GM18507 (cell line): ENCODE measurements around the gene TP53.
A peak's percentile ranks its signal among the peaks of the same experiment; 100 is the strongest.

Experiments
- DNase-seq: peaks from one replicate; pipeline ENCODE4 v3.0.0; 2011; ENCODE audit warnings: low read depth; ENCODE audit not compliant: insufficient read length; ENCODE audit errors: extremely low spot score
- FAIRE-seq: peaks from 2 replicates; lab custom pipeline; 2011; peaks lifted over from hg19 to GRCh38; lab: Jason Lieb, UNC

The TP53 gene

DNA sequence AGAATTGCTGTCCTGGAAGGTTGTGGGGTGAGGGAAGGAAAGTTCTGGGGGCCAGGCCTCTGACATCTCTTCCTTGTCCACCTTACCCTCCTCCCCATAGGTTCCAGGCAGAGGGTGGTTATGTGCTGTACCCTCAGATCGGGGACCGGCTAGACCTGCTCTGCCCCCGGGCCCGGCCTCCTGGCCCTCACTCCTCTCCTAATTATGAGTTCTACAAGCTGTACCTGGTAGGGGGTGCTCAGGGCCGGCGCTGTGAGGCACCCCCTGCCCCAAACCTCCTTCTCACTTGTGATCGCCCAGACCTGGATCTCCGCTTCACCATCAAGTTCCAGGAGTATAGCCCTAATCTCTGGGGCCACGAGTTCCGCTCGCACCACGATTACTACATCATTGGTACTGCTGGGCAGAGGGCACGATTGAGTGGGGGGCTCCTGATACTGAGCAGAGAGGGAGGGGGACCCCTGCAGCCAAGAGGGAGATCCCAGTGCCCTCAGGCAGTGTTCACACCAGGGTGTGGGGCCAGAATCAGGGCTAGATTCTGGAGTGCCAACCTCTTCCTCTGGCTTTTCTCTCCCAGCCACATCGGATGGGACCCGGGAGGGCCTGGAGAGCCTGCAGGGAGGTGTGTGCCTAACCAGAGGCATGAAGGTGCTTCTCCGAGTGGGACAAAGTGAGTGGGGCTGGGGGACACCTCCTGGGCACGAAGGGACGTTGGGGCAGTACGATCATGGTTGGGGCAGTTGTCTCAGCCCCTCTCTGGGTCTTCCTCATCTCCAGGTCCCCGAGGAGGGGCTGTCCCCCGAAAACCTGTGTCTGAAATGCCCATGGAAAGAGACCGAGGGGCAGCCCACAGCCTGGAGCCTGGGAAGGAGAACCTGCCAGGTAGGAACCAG is 20.8 kb upstream of the TP53 start:
- DNase-seq (no peak), FAIRE-seq (no peak)

DNA sequence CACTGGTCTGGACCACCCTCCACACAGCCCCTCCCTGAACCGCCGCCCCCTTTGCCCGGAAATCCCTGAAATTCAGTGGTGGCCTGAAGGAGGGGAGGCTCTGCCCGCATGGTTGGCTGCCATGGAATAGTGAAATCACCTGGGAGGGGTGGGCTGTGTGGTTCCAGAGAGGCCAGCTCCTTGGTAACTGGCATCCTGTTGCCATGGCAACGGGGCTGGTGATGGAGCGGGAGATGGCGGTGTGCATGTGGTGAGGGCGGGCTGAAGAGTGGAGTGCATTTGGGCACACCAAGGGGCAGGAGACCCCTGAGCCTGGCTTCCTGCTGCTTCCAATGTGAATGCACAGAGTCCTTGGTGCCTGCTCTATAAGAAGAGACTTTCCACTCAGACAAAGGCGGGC is 20.2 kb upstream of the TP53 start:
- FAIRE-seq (no peak), DNase-seq (no peak)

DNA sequence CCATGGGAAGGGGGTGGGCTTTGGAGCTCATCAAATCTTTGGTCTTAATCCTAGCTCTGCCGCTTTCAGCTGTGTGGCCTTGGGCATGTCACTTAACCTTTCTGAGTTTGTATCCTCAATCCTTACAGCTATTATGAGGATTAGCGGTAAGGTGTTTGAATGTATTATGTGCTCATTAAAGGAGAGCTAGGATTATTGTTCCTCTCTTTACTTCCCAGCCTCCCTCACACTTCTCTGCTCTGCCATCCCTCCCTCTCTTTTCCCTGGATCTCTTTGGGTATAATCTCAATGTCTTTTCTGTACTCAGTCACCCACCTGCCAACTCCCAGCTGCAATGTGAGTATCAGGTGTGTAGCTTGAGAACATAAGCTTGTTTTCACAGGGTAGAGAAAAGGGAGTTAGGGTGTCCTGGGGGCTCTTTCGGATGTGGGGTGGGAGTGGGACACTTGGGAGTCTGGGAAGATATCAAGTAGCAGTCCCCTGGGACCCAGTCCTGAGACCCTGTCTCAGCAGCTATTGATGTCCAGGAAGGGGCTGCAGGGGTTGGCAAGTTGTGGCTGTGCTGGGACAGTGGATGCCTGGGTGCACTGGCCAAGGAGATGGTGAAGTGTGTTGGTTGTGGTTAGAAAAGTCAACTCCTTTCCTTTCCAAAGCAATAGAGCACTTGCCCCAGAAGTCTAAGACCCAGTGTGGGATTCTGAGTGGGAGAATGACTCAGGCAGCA is 19.5 kb upstream of the TP53 start:
- DNase-seq (no peak), FAIRE-seq (no peak)

DNA sequence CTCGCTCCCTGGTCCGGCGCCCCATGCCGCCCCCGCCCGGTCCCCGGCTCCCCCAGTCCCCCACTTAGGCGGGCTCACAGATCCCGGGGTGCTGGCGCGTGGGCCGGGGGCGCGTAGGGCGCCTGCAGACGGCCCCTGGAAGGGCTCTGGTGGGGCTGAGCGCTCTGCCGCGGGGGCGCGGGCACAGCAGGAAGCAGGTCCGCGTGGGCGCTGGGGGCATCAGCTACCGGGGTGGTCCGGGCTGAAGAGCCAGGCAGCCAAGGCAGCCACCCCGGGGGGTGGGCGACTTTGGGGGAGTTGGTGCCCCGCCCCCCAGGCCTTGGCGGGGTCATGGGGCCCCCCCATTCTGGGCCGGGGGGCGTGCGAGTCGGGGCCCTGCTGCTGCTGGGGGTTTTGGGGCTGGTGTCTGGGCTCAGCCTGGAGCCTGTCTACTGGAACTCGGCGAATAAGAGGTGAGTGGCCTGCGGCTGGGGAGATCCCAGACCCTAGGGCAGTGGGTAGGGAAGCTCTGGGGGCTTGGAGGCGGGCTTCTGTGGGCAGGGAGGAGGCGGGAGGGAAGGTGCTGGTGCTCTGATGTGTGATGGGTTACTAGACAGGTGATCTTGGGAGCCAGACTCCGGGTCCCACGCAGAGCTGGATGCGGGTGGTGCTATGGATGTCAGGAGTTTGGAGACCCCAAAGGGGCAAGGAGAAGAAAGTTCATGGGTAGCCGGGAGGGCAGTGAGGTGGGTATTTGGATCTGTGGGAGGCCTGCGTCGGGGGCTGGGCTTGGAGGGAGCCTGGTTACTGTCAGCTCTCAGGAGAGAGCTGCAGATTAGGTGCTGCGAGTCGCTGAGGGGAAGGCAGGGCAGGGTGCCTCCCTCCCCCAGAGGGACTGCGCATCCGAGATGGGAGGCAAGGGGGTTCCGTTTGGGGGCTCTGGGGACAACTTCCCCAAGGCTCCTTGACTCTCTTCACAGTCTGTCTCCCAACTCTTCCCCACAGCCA is 18.3 kb upstream of the TP53 start:
- FAIRE-seq = no peak

DNA sequence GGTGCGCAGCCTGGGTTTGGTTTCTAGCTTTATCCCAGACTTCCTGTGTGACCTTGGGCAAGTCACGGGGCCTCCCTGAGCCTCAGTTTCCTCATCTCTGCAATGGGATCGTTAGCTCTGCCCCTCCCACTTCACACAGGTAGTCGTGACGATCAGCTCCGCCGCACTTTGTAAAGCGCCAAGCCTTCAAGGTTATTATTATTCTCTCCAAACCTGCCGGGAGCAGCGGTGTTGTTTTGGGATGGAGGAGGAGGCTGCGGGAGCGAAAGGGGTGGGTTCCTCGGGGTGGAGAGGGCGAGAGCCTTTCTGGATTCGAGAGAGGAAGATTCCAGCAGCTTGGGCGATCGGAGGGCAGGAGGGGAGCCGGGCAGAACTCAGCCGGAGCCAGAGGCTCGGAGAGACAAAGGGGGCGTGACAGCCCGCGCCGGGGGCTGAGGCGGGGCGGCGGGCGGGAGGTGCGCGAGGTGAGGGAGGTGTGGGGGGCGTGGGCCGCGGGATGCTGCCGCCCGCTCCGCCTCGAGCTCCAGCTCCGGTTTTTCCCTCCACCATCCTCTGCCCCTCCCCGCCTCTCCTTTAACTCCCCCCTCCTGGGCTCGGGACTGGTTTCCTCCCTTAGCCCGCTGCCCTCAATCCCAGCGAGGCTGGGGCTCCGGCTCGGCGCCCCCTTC is 17.4 kb upstream of the TP53 start, which contains the start of gene EFNB3:
TSS of gene EFNB3 (plus strand) at position 602 of the 668 bp plus-strand sequence. CDS start 397 bp downstream, outside the sequence.
- no peak for DNase-seq
- no peak for FAIRE-seq

More for the DNA sequence above, 18.3 kb upstream of the TP53 start:
- no peak for DNase-seq

DNA sequence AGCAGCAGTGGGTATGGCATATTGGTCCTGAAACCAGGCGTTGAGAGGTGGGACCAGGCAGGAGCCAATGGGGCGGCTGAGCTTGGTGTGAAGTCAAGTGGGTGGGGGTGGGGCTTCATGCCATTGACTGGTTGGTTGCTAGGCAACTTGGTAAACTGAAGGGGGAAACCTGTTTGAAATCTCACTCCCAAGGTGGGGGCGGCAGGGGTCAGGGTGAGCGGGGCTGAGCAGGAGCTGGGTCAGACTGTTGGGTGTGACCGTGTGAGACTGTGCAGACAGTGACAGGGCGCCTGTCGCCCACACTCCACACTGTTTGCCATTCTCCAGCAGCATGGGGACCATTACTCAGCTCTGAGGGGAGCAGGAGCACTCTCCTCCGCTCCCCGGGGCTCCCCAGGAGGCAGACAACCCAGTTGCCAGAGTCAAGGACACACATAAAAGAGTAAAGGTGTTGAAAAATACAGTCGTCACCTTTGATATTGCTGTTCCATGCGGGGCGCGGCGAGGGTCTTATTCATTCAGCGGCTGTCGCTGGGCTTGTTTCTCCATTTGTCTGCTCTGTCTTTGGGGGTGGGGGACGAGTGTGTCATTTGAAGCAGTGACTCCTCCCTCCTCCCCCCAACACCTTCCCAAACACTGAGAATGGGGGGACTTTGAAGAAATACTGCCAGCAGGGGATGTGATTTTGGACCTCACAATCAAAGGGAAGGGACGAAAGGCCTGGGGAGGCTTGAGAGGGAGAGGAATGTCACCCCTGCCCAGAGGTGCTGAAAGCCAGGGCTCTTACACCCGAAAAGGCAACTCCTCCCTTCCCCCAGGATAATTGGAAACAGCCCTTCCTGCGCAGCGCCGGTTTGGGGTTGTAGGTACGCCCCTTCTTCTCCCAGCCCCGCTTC is 16.5 kb upstream of the TP53 start:
- DNase-seq (no peak), FAIRE-seq (no peak)

DNA sequence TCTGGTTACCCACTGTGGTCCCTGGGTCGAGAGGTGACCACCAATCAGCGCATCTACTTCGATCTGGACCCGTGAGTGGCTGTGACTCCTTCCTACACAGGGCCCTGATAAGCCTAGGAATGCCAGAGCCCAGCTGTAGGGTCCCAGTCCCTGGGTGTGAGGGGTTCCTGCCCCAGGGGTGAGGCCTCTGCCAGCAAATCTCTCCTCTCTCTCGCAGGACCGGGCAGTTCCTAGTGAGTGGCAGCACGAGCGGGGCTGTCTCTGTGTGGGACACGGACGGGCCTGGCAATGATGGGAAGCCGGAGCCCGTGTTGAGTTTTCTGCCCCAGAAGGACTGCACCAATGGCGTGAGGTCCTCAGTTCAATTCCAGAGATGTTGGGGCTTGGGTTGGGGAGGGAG is 15.5 kb upstream of the TP53 start:
- DNase-seq = no peak
- no peak for FAIRE-seq

DNA sequence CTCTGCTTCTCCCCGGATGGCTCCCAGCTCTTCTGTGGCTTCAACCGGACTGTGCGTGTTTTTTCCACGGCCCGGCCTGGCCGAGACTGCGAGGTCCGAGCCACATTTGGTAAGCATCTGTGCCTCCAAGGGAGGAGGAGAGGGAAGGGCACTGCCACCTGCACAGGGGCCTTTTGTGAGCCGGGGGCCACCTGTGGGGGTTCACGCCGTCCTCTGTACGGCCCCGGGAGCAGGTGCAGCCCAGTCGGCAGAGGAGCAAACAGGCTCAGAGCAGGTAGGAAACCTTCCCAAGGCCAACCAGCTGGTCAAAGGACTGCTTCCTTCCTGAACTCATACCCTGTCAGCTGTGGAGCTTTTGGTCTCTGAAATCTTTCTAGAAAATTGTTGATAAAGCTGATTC is 14.4 kb upstream of the TP53 start:
- no peak for FAIRE-seq
- no peak for DNase-seq

DNA sequence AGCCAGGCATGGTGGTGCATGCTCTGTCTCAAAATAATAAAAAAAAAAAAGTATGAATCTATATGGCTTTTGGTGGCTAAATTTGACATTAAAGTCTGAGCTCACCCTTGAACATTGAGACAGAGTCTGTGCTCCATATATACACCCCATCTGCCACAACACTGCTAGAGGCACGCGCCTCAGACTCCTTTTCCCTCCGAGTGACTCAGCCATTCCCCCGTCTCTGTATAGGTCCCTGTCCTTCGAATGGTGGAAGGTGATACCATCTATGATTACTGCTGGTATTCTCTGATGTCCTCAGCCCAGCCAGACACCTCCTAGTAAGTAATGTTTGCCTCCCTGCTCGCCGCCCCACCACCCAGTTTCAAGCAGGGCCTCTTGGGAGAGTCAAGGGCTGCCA is 13.2 kb upstream of the TP53 start:
- no peak for FAIRE-seq
- no peak for DNase-seq

DNA sequence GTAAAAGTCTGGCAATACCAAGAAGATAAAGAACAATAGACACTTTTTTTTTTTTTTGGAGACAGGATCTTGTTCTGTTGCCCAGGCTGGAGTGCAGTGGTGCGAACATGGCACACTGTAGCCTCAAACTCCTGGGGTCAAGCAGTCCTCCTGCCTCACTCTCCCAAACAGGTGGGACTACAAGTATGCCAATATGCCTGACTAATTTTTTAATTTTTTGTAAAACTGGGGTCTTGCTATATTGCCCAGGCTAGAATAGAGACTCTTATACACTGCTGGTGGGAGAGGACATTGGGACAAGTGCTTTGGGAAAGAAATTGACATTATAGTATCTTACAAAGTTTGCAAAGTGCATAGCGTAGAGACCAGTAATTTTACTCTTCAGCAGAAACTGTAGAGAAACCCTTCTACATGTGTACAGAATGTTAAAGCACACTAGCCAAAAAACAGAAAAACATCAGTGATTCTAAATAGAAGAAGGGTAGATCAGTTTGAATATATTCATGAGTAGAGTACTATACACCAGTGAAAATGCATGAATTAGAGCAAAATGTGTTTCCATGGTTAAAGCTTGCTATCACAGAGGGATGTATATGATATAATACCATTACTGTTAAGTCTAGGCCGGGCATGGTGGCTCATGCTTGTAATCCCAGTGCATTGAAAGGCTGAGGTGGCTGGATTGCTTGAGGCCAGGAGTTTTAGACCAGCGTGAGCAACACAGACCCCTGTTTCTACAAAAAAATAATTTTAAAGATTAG is 10.7 kb upstream of the TP53 start:
- no peak for FAIRE-seq
- no peak for DNase-seq

DNA sequence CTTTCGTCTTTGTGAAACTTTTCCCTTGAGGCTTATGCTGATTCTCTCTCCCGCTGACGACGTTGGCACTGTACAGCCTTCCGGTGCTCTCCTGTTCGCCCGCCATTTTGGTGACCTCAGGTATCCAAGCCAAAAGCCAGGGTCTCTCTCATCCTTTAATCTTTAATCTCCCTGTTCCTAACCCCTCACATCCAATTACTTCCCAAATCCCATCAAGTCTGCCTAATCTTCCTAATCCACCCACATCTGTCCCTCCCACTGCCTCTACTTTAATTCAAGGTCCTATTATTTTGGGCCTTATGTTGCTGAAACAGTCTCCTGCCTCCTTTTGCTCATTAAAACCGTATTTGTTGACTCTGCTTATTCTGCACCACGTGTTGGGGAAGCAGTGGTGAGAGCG is 8.3 kb upstream of the TP53 start:
- DNase-seq = no peak

DNA sequence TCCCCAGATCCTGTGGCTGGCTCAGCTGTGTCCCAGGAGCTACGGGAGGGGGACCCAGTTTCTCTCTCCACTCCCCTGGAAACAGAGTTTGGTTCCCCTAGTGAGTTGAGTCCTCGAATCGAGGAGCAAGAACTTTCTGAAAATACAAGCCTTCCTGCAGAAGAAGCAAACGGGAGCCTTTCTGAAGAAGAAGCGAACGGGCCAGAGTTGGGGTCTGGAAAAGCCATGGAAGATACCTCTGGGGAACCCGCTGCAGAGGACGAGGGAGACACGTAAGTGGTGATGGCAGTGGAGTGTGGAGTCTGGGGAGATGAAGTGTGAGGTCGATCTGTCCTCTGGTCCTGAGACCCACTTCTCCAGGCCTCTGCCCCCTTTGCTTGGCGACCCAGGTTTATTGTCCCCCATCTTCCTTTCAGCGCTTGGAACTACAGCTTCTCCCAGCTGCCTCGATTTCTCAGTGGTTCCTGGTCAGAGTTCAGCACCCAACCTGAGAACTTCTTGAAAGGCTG is 1.6 kb upstream of the TP53 start:
- no peak for FAIRE-seq
- no peak for DNase-seq

More for the DNA sequence above, 8.3 kb upstream of the TP53 start:
- no peak for FAIRE-seq

DNA sequence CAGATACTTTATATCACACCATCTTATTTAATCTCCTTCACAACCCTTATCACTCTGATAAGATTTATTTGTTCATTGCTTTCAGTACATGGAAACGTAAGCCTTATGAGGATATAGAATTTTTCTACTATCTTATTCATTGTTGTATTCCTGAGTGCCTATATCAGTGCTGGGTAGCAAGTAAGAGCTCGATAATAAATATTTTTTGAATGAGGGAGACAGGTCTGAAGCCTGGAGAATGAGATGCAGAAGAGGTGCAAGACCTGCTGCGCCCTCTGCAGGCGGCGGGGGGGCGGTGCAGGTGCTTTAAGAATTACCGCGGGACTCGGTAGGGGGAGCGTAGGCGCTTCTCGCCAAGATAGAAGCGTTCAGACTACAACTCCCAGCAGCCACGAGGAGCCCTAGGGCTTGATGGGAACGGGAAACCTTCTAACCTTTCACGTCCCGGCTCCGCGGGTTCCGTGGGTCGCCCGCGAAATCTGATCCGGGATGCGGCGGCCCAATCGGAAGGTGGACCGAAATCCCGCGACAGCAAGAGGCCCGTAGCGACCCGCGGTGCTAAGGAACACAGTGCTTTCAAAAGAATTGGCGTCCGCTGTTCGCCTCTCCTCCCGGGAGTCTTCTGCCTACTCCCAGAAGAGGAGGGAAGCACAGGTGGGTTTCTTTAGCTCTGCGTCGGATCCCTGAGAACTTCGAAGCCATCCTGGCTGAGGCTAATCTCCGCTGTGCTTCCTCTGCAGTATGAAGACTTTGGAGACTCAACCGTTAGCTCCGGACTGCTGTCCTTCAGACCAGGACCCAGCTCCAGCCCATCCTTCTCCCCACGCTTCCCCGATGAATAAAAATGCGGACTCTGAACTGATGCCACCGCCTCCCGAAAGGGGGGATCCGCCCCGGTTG is 868 bp upstream of the TP53 start, which contains the start of gene WRAP53:
TSS of gene WRAP53 (plus strand) at position 570 of the 900 bp plus-strand sequence. CDS start at position 742, 172 bp downstream.
- FAIRE-seq (peak; percentile 96), DNase-seq (peak; percentile 87)

DNA sequence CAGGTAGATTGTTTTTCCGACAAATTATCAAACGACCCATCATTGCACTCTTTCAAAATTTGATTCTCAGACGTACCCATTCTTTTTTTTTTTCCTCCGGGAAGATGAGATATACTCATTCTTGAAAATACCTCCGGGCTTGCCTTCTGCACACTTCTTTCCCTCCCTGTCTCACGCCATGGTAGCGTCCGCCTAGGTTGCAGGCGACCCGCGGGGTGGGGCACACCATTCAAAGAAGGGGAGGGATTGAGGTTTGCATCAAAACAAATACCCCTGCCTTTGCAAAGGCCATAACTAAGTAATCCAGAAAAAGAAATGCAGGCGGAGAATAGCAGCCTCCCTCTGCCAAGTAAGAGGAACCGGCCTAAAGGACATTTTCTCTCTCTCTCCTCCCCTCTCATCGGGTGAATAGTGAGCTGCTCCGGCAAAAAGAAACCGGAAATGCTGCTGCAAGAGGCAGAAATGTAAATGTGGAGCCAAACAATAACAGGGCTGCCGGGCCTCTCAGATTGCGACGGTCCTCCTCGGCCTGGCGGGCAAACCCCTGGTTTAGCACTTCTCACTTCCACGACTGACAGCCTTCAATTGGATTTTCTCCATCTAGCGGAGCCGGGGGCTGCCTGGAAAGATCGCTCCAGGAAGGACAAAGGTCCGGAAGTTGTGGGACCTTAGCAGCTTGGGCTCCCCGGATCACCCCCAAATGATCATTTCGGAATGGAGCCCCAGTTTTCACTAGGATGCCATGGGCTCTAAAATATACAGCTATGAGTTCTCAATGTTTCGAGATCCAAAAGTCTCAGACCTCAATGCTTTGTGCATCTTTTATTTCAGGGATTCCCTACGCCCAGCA is 843 bp downstream of the TP53 start:
- no peak for FAIRE-seq

DNA sequence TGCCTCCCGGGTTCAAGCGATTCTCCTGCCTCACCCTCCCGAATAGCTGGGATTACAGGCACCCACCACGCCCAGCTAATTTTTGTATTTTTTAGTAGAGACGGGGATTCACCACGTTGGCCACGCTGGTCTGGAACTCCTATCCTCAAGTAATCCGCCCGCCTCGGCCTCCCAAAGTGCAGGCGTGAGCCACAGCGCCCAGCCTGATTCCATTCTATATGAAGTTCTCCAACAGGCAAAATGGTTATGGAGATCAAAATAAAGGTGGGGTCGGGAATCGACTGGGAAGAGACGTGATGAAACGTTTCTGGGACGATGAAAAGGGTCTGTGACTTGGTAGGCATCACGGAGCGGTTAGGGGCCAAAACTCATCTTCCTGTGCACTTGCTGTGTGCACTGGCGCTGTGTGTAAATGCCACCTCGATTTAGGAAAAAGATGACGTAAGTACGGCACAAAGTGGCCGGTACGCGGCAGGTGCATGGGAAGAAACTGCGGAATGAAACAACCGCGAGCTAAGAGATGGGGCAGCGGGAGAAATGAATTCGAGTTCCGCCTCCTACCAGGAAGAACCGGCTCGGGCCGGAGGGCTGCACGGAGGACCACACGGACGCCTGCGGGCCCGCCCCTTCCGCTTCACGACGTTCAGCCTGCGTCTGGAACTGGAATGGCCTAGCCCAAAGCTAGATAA is 1.6 kb downstream of the TP53 start:
- FAIRE-seq (peak; percentile 95), DNase-seq (peak; percentile 71)

More for the DNA sequence above, 843 bp downstream of the TP53 start:
- peak; percentile 44 for DNase-seq
